ENCODE results near the gene NPM1. TPM values are rescaled to one million over a fixed set of nuclear protein-coding genes. Genes with fewer than 3 reads are reported as not detected.
"Not testable (repeated sequence)": the region's sequence is repeated elsewhere in the genome, so short reads cannot be mapped to it uniquely, and the experiment has no call there.

The NPM1 gene
- total RNA-seq, 1 donor from 2014 or later, result 1,650 TPM

DNA sequence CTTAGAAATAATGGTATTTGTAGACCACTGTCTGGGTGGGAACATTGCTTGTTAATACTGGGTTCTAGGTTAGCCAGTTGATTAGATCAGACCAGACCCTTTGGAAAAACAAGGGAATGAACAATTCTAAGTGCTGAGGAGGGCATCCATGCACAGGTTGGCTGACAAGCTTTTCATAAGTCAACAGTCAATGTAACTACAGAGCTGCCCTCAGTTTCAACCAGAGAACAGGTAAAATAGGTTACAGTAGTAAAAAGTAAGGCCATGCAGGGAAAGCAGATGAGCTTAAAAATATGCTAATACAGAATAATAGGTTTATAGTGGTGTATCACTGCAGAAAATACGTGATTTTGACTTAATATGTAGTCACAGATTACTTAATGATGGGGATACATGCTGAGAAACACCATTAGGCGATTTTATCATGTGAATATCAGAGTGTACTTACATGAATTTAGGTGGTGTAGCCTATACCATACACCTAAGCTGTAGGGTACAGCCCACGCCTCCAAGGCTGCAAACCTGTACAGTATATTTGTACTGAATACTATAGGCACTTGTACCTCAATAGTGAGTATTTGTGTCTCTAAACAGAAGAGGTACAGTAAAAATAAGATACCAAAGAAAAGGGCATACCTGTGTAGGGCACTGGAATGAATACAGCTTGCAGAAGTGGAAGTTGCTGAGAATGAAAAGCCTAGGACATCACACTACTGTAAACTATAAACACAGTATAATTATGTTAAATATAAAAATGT, 25.7 kb downstream of the NPM1 start:
- Mint-ChIP-seq H3K27ac (no peak overlapping the region), H3K4me1 (ENCODE audit: unreplicated experiment) (peaks cover under 1% of the 10 kb centered on the region), H3K27me3 (no peaks in the 10 kb centered on the region), H3K36me3 (peaks cover 31% of the 10 kb centered on the region), H3K9me3 (no peaks in the 10 kb centered on the region), H3K4me3 (no peak overlapping the region)
- TF ChIP-seq, protein P1, sequence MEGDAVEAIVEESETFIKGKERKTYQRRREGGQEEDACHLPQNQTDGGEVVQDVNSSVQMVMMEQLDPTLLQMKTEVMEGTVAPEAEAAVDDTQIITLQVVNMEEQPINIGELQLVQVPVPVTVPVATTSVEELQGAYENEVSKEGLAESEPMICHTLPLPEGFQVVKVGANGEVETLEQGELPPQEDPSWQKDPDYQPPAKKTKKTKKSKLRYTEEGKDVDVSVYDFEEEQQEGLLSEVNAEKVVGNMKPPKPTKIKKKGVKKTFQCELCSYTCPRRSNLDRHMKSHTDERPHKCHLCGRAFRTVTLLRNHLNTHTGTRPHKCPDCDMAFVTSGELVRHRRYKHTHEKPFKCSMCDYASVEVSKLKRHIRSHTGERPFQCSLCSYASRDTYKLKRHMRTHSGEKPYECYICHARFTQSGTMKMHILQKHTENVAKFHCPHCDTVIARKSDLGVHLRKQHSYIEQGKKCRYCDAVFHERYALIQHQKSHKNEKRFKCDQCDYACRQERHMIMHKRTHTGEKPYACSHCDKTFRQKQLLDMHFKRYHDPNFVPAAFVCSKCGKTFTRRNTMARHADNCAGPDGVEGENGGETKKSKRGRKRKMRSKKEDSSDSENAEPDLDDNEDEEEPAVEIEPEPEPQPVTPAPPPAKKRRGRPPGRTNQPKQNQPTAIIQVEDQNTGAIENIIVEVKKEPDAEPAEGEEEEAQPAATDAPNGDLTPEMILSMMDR (conservative IDR thresholded peaks at IDR 0.05), result no peak
- no peak for DNase-seq (ENCODE audit: extremely low spot score, unreplicated experiment)

DNA sequence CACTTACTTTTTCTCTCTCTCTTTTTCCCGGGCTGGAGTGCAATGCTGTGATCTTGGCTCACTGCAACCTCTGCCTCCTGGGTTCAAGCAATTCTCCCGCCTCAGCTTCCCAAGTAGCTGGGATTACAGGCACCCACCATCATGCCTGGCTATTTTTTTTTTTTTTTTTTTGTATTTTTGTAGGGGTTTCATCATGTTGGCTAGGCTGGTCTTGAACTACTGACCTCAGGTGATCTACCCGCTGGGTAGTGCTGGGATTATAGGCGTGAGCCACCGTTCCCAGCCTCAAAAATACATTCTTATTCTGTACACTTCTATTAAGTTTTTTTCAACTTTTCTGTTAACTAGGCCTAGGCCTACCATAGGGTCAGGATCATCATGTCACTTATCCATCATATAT, 26.3 kb downstream of the NPM1 start:
- not testable (repeated sequence) for H3K9me3 Mint-ChIP-seq; H3K27me3 Mint-ChIP-seq; H3K4me3 Mint-ChIP-seq; DNase-seq (ENCODE audit: extremely low spot score, unreplicated experiment); H3K27ac Mint-ChIP-seq; H3K4me1 Mint-ChIP-seq (ENCODE audit: unreplicated experiment)
- H3K36me3 Mint-ChIP-seq, result peaks cover 26% of the 10 kb centered on the region

DNA sequence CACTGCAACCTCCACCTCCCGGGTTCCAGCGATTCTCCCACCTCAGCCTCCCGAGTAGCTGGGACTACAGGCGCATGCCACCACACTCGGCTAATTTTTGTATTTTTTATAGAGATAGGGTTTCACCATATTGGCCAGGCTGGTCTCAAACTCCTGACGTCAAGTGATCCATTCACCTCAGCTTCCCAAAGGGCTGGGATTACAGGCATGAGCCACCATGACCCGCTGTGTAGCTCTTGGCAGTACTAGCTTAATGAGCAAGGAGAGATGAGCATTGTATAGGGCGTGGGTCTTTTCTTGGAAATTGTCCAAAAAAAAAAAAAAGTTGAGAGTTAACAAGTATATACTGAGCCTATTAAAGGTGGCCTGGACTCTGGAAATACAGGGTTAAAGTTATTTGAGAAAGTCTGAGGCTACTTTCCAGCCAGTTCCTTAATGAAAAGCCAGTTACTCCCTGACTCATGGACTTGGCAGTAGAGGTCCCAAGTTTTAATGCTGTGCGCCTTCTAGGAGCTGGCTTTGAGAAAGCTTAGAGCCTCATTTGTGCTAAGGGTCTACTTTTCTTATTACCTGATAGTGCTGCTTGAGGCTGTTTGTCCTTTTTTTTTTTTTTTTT, 27.6 kb downstream of the NPM1 start:
- Mint-ChIP-seq H3K4me3 (no peak overlapping the region), H3K27me3 (peaks cover 4% of the 10 kb centered on the region), H3K4me1 (ENCODE audit: unreplicated experiment) (peaks cover 4% of the 10 kb centered on the region), H3K36me3 (peaks cover 19% of the 10 kb centered on the region), H3K9me3 (no peaks in the 10 kb centered on the region), H3K27ac (no peak overlapping the region)
- DNase-seq (ENCODE audit: extremely low spot score, unreplicated experiment), result no peak
- TF ChIP-seq, protein P1 (conservative IDR thresholded peaks at IDR 0.05), result no peak

DNA sequence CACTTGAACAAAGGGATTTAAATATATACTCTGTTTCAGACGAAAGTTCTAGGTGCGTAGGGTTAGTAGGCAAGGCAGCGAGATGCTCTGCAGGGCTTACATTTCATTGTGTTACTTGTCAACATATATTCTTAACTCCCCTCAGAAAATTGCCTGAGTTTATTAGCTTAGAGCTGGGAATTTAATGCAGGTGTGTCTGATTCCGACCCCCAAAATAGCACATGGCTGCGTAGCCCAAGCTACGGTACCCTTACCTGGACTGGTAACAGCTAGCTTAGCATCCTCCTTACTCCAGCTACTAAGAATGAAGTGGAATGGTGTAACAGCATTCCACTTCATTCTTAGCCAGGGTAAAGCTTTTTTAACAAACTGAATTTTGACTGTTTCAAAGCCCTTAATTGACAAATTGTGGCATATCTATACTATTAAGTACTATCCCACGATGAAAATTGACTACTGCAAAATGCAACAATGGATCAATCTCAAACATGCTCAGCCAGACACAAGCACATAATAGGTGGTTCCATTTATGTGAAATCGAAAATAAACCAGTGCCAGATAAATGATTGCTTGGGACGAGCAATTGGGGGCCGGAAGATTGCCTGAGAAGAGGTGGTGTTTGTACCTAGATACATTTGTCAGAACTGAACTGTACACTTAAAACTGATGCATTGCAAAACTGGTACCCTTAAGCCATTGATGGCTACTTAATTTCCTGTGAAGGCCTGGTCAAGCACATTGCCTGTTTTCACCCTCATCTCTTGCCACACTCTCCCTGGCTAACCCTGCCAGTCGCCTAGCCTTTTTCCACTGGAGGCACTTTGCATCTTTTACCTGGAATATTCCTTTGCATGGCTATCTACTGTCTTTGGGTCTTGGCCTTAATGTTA, 28.8 kb downstream of the NPM1 start:
- H3K4me1 Mint-ChIP-seq (ENCODE audit: unreplicated experiment), result peaks cover 11% of the 10 kb centered on the region
- no peak for DNase-seq (ENCODE audit: extremely low spot score, unreplicated experiment)
- no peak overlapping the region for H3K4me3 Mint-ChIP-seq
- peaks cover 13% of the 10 kb centered on the region for H3K36me3 Mint-ChIP-seq
- no peak overlapping the region for H3K27ac Mint-ChIP-seq
- H3K9me3 Mint-ChIP-seq, result no peaks in the 10 kb centered on the region
- TF ChIP-seq, protein P1 (conservative IDR thresholded peaks at IDR 0.05), result no peak
- peaks cover 13% of the 10 kb centered on the region for H3K27me3 Mint-ChIP-seq

DNA sequence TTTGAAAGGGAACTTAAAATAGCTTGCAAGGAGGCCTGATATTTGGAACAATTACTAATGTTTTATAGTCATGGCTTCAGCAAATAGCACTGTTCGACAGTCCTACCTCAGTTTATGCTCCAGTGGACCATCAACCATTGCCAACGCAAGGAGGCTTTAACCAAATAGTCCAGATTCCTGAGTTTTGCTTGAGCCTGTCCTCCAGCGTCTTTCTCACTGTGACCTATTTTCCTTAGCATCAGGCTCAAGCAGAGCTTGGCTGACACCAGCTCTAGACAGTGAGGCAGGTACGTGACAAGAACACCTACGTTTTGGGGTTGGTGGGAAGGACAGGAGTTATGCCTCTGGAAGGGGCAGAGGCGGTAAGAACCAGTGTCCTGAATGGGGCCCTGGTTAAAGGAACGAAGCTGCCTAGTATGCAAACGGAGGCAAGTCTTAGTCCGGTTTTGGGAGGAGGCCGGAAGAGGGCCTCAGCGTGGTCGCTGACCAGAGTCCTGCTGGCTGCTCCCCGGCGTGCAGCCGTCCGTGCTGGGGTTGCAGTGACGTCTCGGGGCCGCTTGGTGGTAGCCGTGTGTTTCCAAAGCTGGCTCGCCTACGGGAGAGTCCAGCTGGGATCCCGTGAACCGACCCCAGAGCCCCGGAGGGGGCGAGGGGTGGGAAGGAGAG, 30.8 kb downstream of the NPM1 start:
- H3K9me3 Mint-ChIP-seq, result no peaks in the 10 kb centered on the region
- peak; percentile 89 for DNase-seq (ENCODE audit: extremely low spot score, unreplicated experiment)
- TF ChIP-seq, protein P1 (conservative IDR thresholded peaks at IDR 0.05), result peak; percentile 94
- peaks cover 11% of the 10 kb centered on the region for H3K4me1 Mint-ChIP-seq (ENCODE audit: unreplicated experiment)
- H3K36me3 Mint-ChIP-seq, result peaks cover 4% of the 10 kb centered on the region
- H3K27ac Mint-ChIP-seq, result peak overlapping the region; percentile 74
- H3K4me3 Mint-ChIP-seq, result peak overlapping the region; percentile 85
- peaks cover 24% of the 10 kb centered on the region for H3K27me3 Mint-ChIP-seq
